ENCODE measurements around the gene APOD. TPM values are rescaled to one million over a fixed set of nuclear protein-coding genes. Genes with fewer than 3 reads are reported as not detected.
A peak's percentile ranks its signal among the peaks of the same experiment; 100 is the strongest.

Gene APOD
- total and polyA plus RNA-seq, 10 of the 15 experiments (the other 5 are each of a cell fraction or from before 2014, with no cell fraction given): 0.06 to 0.77 (median 0.47) TPM; not detected in 3

- no peak for TF ChIP-seq MXI1 (IDR thresholded peaks at IDR 0.05; ENCODE audit: low read depth, low read length)
- no peak for TF ChIP-seq RB1 (IDR thresholded peaks at IDR 0.05; ENCODE audit: borderline replicate concordance)
- no peak for TF ChIP-seq IRF4 (IDR thresholded peaks at IDR 0.05; ENCODE audit: low read depth, low read length)
Measured at GRCh38 chr3:195579281-195579680, 4.5 kb downstream of the APOD start (continued).

DNA sequence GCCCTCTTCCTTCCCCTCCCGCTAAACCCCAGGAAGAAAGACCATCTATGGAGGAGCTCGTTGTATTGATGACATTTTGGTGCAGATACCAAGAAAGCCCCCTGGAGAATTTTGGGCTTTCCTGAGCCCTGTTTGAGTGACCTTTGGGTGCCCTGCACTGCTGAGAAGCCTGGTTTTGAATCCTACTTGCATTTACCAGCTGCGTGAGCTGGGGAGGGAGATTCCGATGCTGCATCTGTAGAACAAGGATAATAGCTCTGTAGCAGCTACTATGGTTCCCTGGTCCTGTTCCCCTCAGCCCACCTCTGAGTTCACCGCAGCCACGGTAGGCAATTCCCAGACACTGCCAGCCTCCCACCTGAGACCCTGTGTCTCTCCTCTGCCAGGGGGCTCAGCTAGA, 5.2 kb downstream of the APOD start:
- peak; percentile 43; the same call in 1 of the 3 replicates for ATAC-seq

More for the DNA sequence above, 5.2 kb downstream of the APOD start:
- Histone ChIP-seq H3K4me2 (ENCODE audit: control insufficient read depth, insufficient read depth) (no peak overlapping the region; the same call in 1 of the 2 replicates), H3K36me3 (ENCODE audit: control insufficient read depth in 2 of 2, insufficient read depth in 2 of 2, low read length in 1 of 2) (no peaks in the 10 kb centered on the region), H3K79me2 (ENCODE audit: control insufficient read depth, insufficient read depth, low read length) (no peaks in the 10 kb centered on the region), H3K4me1 (ENCODE audit: control insufficient read depth, insufficient read depth, low read length) (no peaks in the 10 kb centered on the region), H3K27me3 (replicated peaks in 1 of 2; ENCODE audit: control insufficient read depth in 2 of 2, insufficient read depth in 2 of 2, low read length in 1 of 2) (no peaks in the 10 kb centered on the region; a peak in 1 of 4 replicates), H4K20me1 (ENCODE audit: control insufficient read depth, insufficient read depth) (no peaks in the 10 kb centered on the region), H3K9me3 (replicated peaks; ENCODE audit: control insufficient read depth, insufficient read depth, low read length) (no peaks in the 10 kb centered on the region), H3K4me3 (no peak overlapping the region), H2AFZ (ENCODE audit: control insufficient read depth, low read depth, low read length) (no peak overlapping the region), H3K27ac (ENCODE audit: control insufficient read depth, insufficient read depth) (no peak overlapping the region), H3K9ac (ENCODE audit: control insufficient read depth, insufficient read depth, low read length) (no peak overlapping the region)
- CTCF ChIA-PET: no interaction called here
- no TSS peak for BruUV-seq (replicated peaks)
- DNase-seq (ENCODE audit: low read depth, low spot score) (no peak), FAIRE-seq (no peak)
- POLR2A ChIA-PET: no interaction called here
- RAD21 ChIA-PET (ENCODE audit: unreplicated experiment): interaction anchor here (0.9 kb wide), 1 partner anchor 12 kb away, joined by 3 read pairs; no protein-coding TSS in a partner anchor
- 38% methylated on average over 6 of the region's 6 CpGs for WGBS (ENCODE audit: insufficient coverage, insufficient replicate concordance, low lambda C conversion rate, missing lambda C conversion rate)
- SMC1A ChIA-PET (ENCODE audit: uncharacterized antibody, unreplicated experiment): interaction anchor here (1.5 kb wide), 1 partner anchor 19 kb away, joined by 3 read pairs; no protein-coding TSS in a partner anchor
- in situ Hi-C loops (cut with MboI) (no loop called here), intact Hi-C loops (cut with micrococcal nuclease; ENCODE audit: unreplicated experiment) (no loop called here)
- TF ChIP-seq, protein P1, sequence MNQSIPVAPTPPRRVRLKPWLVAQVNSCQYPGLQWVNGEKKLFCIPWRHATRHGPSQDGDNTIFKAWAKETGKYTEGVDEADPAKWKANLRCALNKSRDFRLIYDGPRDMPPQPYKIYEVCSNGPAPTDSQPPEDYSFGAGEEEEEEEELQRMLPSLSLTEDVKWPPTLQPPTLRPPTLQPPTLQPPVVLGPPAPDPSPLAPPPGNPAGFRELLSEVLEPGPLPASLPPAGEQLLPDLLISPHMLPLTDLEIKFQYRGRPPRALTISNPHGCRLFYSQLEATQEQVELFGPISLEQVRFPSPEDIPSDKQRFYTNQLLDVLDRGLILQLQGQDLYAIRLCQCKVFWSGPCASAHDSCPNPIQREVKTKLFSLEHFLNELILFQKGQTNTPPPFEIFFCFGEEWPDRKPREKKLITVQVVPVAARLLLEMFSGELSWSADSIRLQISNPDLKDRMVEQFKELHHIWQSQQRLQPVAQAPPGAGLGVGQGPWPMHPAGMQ (IDR thresholded peaks at IDR 0.05; ENCODE audit: borderline replicate concordance): no peak
- peak; percentile 36; the same call in 1 of the 2 replicates for TF ChIP-seq NR2F1 (conservative IDR thresholded peaks at IDR 0.05)

All from GM12878 (cell line).